ENCODE measurements around the gene CDH1. TPM values are rescaled to one million over a fixed set of nuclear protein-coding genes. Genes with fewer than 3 reads are reported as not detected.
A peak's percentile ranks its signal among the peaks of the same experiment; 100 is the strongest.

Gene CDH1
- 1 to 10 TPM; 2.4 to 3.1 TPM for total RNA-seq

GRCh38 chr16:68737046-68737729, at the start of gene CDH1:
TSS of gene CDH1 (plus strand) at chr16:68737292. CDS start at chr16:68737416, 124 bp downstream.
- Mint-ChIP-seq H3K9me3 (no peaks in the 10 kb centered on the region), H3K4me3 (peak within 1 kb of the TSS; percentile 63), H3K36me3 (no peaks in the 10 kb centered on the region), H3K27ac (no peak within 1 kb of the TSS), H3K27me3 (peaks cover 26% of the 10 kb centered on the region), H3K4me1 (ENCODE audit: low read depth) (peaks cover 12% of the 10 kb centered on the region)
- DNase-seq: peak; percentile 41
- POLR2A ChIA-PET: no interaction called here
- CTCF ChIA-PET: no interaction called here
- intact Hi-C loops (cut with micrococcal nuclease): loop anchor here (5.0 kb wide), 1 partner anchor 35 kb away; no protein-coding TSS in a partner anchor

- CTCF ChIA-PET: no interaction called here
Observed at GRCh38 chr16:68689921-68690320, 47.2 kb upstream of the CDH1 start.

GRCh38 chr16:68695575-68695974, 41.5 kb upstream of the CDH1 start:
- Mint-ChIP-seq H3K4me1 (ENCODE audit: low read depth) (peaks cover 6% of the 10 kb centered on the region), H3K27ac (no peak overlapping the region), H3K27me3 (peaks cover 6% of the 10 kb centered on the region), H3K36me3 (no peaks in the 10 kb centered on the region), H3K9me3 (no peaks in the 10 kb centered on the region), H3K4me3 (no peak overlapping the region)
- POLR2A ChIA-PET: no interaction called here
- intact Hi-C loops (cut with micrococcal nuclease): no loop called here
- CTCF ChIA-PET: interaction anchor here (1.4 kb wide), 1 partner anchor 102 kb away, joined by 4 read pairs; no protein-coding TSS in a partner anchor
- DNase-seq: no peak

More at GRCh38 chr16:68689921-68690320, 47.2 kb upstream of the CDH1 start:
- no peak overlapping the region for H3K27ac Mint-ChIP-seq
- no peaks in the 10 kb centered on the region for H3K9me3 Mint-ChIP-seq
- intact Hi-C loops (cut with micrococcal nuclease): no loop called here
- no peaks in the 10 kb centered on the region for H3K4me1 Mint-ChIP-seq (ENCODE audit: low read depth)
- H3K36me3 Mint-ChIP-seq: no peaks in the 10 kb centered on the region
- no peak for DNase-seq
- POLR2A ChIA-PET: no interaction called here
- peaks cover 4% of the 10 kb centered on the region for H3K27me3 Mint-ChIP-seq
- H3K4me3 Mint-ChIP-seq: no peak overlapping the region

GRCh38 chr16:68696514-68696913, 40.6 kb upstream of the CDH1 start:
- H3K27ac Mint-ChIP-seq: no peak overlapping the region
- no peak for DNase-seq
- intact Hi-C loops (cut with micrococcal nuclease): no loop called here
- no peaks in the 10 kb centered on the region for H3K36me3 Mint-ChIP-seq
- peaks cover 6% of the 10 kb centered on the region for H3K4me1 Mint-ChIP-seq (ENCODE audit: low read depth)
- ChIA-PET CTCF (interaction anchor here (1.4 to 1.6 kb wide), 2 partner anchors 101 to 168 kb away, joined by 4 to 6 read pairs; no protein-coding TSS in a partner anchor), POLR2A (no interaction called here)
- H3K27me3 Mint-ChIP-seq: peaks cover 6% of the 10 kb centered on the region
- no peak overlapping the region for H3K4me3 Mint-ChIP-seq
- H3K9me3 Mint-ChIP-seq: no peaks in the 10 kb centered on the region

- POLR2A ChIA-PET: no interaction called here
- H3K4me1 Mint-ChIP-seq (ENCODE audit: low read depth): peaks cover 6% of the 10 kb centered on the region
- CTCF ChIA-PET: interaction anchor here (1.0 to 1.6 kb wide), 3 partner anchors 101 to 108 kb away, joined by 3 to 5 read pairs (median 5); no protein-coding TSS in a partner anchor
- H3K9me3 Mint-ChIP-seq: no peaks in the 10 kb centered on the region
- no peak overlapping the region for H3K4me3 Mint-ChIP-seq
- no peak overlapping the region for H3K27ac Mint-ChIP-seq
- peaks cover 6% of the 10 kb centered on the region for H3K27me3 Mint-ChIP-seq
- intact Hi-C loops (cut with micrococcal nuclease): no loop called here
- H3K36me3 Mint-ChIP-seq: no peaks in the 10 kb centered on the region
- no peak for DNase-seq
Observed at GRCh38 chr16:68698091-68698490, 39.0 kb upstream of the CDH1 start.

- no peak for DNase-seq
- intact Hi-C loops (cut with micrococcal nuclease): loop anchor here (5.0 to 10.0 kb wide), 3 partner anchors 37 to 425 kb away; partner anchors contain the start of gene CDH1
- ChIA-PET CTCF (interaction anchor here (1.1 to 1.2 kb wide), 2 partner anchors 109 to 110 kb away, joined by 3 to 5 read pairs; no protein-coding TSS in a partner anchor), POLR2A (no interaction called here)
- Mint-ChIP-seq H3K4me3 (no peak overlapping the region), H3K27me3 (peaks cover 3% of the 10 kb centered on the region), H3K9me3 (no peaks in the 10 kb centered on the region), H3K36me3 (peaks cover 2% of the 10 kb centered on the region), H3K27ac (no peak overlapping the region), H3K4me1 (ENCODE audit: low read depth) (peaks cover 11% of the 10 kb centered on the region)
Observed at GRCh38 chr16:68700120-68700519, 37.0 kb upstream of the CDH1 start.

GRCh38 chr16:68700831-68701230, 36.3 kb upstream of the CDH1 start:
- Mint-ChIP-seq H3K36me3 (peaks cover 2% of the 10 kb centered on the region), H3K4me3 (no peak overlapping the region), H3K27me3 (peaks cover 3% of the 10 kb centered on the region), H3K27ac (no peak overlapping the region), H3K9me3 (no peaks in the 10 kb centered on the region), H3K4me1 (ENCODE audit: low read depth) (peaks cover 11% of the 10 kb centered on the region)
- intact Hi-C loops (cut with micrococcal nuclease): loop anchor here (5.0 to 10.0 kb wide), 3 partner anchors 36 to 424 kb away; partner anchors contain the start of gene CDH1
- DNase-seq: no peak
- CTCF ChIA-PET: interaction anchor here (0.7 to 1.0 kb wide), 5 partner anchors 33 to 172 kb away, joined by 3 to 4 read pairs (median 3); no protein-coding TSS in a partner anchor
- POLR2A ChIA-PET: no interaction called here

- Mint-ChIP-seq H3K4me3 (no peak overlapping the region), H3K36me3 (peaks cover 2% of the 10 kb centered on the region), H3K27ac (no peak overlapping the region), H3K9me3 (no peaks in the 10 kb centered on the region), H3K27me3 (peaks cover 3% of the 10 kb centered on the region), H3K4me1 (ENCODE audit: low read depth) (peaks cover 11% of the 10 kb centered on the region)
- peak; percentile 82 for DNase-seq
- POLR2A ChIA-PET: interaction anchor here (0.6 kb wide), 1 partner anchor 429 kb away, joined by 4 read pairs; no protein-coding TSS in a partner anchor
- intact Hi-C loops (cut with micrococcal nuclease): loop anchor here (1.0 to 10.0 kb wide), 6 partner anchors 33 to 420 kb away; partner anchors contain the start of gene CDH1
- CTCF ChIA-PET: interaction anchor here (0.5 to 3.3 kb wide), 7 partner anchors 95 to 752 kb away, joined by 3 to 29 read pairs (median 3); no protein-coding TSS in a partner anchor
Observed at GRCh38 chr16:68704232-68704867, 32.7 kb upstream of the CDH1 start.

GRCh38 chr16:68707340-68708152, 29.5 kb upstream of the CDH1 start:
- H3K27ac Mint-ChIP-seq: no peak overlapping the region
- intact Hi-C loops (cut with micrococcal nuclease): loop anchor here (10.0 kb wide), 1 partner anchor 417 kb away; no protein-coding TSS in a partner anchor
- no peak overlapping the region for H3K4me3 Mint-ChIP-seq
- ChIA-PET CTCF (interaction anchor here (1.1 to 2.0 kb wide), 3 partner anchors 75 to 179 kb away, joined by 3 to 10 read pairs (median 3); no protein-coding TSS in a partner anchor), POLR2A (no interaction called here)
- peaks cover 10% of the 10 kb centered on the region for H3K27me3 Mint-ChIP-seq
- no peaks in the 10 kb centered on the region for H3K9me3 Mint-ChIP-seq
- H3K36me3 Mint-ChIP-seq: peaks cover 2% of the 10 kb centered on the region
- no peak for DNase-seq
- peaks cover 13% of the 10 kb centered on the region for H3K4me1 Mint-ChIP-seq (ENCODE audit: low read depth)

- Mint-ChIP-seq H3K27me3 (peaks cover 14% of the 10 kb centered on the region), H3K27ac (no peak overlapping the region), H3K4me1 (ENCODE audit: low read depth) (peaks cover 11% of the 10 kb centered on the region), H3K9me3 (no peaks in the 10 kb centered on the region), H3K4me3 (no peak overlapping the region), H3K36me3 (no peaks in the 10 kb centered on the region)
- POLR2A ChIA-PET: no interaction called here
- no peak for DNase-seq
- CTCF ChIA-PET: interaction anchor here (0.6 to 1.1 kb wide), 2 partner anchors 9 to 90 kb away, joined by 3 read pairs; no protein-coding TSS in a partner anchor
- intact Hi-C loops (cut with micrococcal nuclease): no loop called here
Observed at GRCh38 chr16:68710211-68710610, 26.9 kb upstream of the CDH1 start.

- DNase-seq: peak; percentile 54
- ChIA-PET CTCF (interaction anchor here (1.1 to 1.5 kb wide), 2 partner anchors 89 to 98 kb away, joined by 3 to 5 read pairs; no protein-coding TSS in a partner anchor), POLR2A (interaction anchor here (1.2 kb wide), 1 partner anchor 45 kb away, joined by 3 read pairs; no protein-coding TSS in a partner anchor)
- Mint-ChIP-seq H3K4me3 (no peak overlapping the region), H3K4me1 (ENCODE audit: low read depth) (peaks cover 11% of the 10 kb centered on the region), H3K9me3 (no peaks in the 10 kb centered on the region), H3K27me3 (peaks cover 14% of the 10 kb centered on the region), H3K36me3 (no peaks in the 10 kb centered on the region), H3K27ac (no peak overlapping the region)
- intact Hi-C loops (cut with micrococcal nuclease): no loop called here
Observed at GRCh38 chr16:68711421-68712139, 25.5 kb upstream of the CDH1 start.
